KMS-11 (cell line): ENCODE data around the gene LYST.
"Not testable (repeated sequence)": the region's sequence is repeated elsewhere in the genome, so short reads cannot be mapped to it uniquely, and the experiment has no call there.

ENCODE experiments used
- H2AFZ ChIP-seq: fragments of 200-600 bp; sonication (generic); 2 replicates; pipeline ENCODE4 v1.6.1; 2016; ENCODE audit warnings: antibody characterized with exemption, mixed run types, low read depth
- H3K27ac ChIP-seq: fragments of 200-600 bp; sonication (generic); 2 replicates; pipeline ENCODE4 v1.6.1; 2016; ENCODE audit warnings: mild to moderate bottlenecking, mixed run types
- H3K27me3 ChIP-seq: fragments of 200-600 bp; sonication (generic); 2 replicates; pipeline ENCODE4 v1.6.1; 2017; ENCODE audit warnings: mild to moderate bottlenecking, low read depth, mixed run types, moderate library complexity; ENCODE audit not compliant: insufficient read depth
- H3K36me3 ChIP-seq: fragments of 200-600 bp; sonication (generic); 2 replicates; pipeline ENCODE4 v1.6.1; 2017; ENCODE audit warnings: mild to moderate bottlenecking, mixed run types; ENCODE audit not compliant: insufficient read depth
- H3K4me1 ChIP-seq: fragments of 200-600 bp; sonication (generic); 2 replicates; pipeline ENCODE4 v1.6.1; 2016; ENCODE audit warnings: mild to moderate bottlenecking, low read depth, mixed run types; ENCODE audit not compliant: poor library complexity, severe bottlenecking
- H3K4me2 ChIP-seq: fragments of 200-600 bp; sonication (generic); 2 replicates; pipeline ENCODE4 v1.7.0; 2016; ENCODE audit warnings: mild to moderate bottlenecking, mixed run types
- H3K4me3 ChIP-seq: fragments of 200-600 bp; sonication (generic); IDR thresholded peaks from 2 replicates; pipeline ENCODE4 v1.6.1; 2017; ENCODE audit warnings: low read depth, low read length, mixed read lengths; ENCODE audit not compliant: insufficient read depth
- H3K79me2 ChIP-seq: fragments of 200-600 bp; sonication (generic); 2 replicates; pipeline ENCODE4 v1.6.1; 2016; ENCODE audit warnings: low read depth, mixed run types; ENCODE audit not compliant: insufficient read depth
- H3K9ac ChIP-seq: fragments of 200-600 bp; sonication (generic); 2 replicates; pipeline ENCODE4 v1.6.1; 2016; ENCODE audit warnings: mild to moderate bottlenecking, mixed run types
- H4K20me1 ChIP-seq: fragments of 200-600 bp; sonication (generic); 2 replicates; pipeline ENCODE4 v1.6.1; 2016; ENCODE audit warnings: mild to moderate bottlenecking, mixed run types; ENCODE audit not compliant: insufficient read depth
- CTCF ChIP-seq: fragments of 200-600 bp; sonication (generic); conservative IDR thresholded peaks from 2 replicates; pipeline ENCODE4 v1.6.1; 2017; ENCODE audit warnings: low read depth, mild to moderate bottlenecking, antibody characterized with exemption, low read length, moderate library complexity, mixed read lengths

LYST gene

GRCh38 chr1:235758931-235759330, 107.8 kb downstream of the LYST start:
- Histone ChIP-seq H3K4me2 (no peak overlapping the region), H3K4me1 (peaks cover 6% of the 10 kb centered on the region), H3K36me3 (no peaks in the 10 kb centered on the region), H3K27me3 (no peaks in the 10 kb centered on the region), H2AFZ (no peak overlapping the region), H3K4me3 (no peak overlapping the region), H4K20me1 (no peaks in the 10 kb centered on the region), H3K27ac (no peak overlapping the region), H3K9ac (no peak overlapping the region), H3K79me2 (no peaks in the 10 kb centered on the region)
- TF ChIP-seq CTCF: no peak

- Histone ChIP-seq H3K27ac (no peak overlapping the region), H4K20me1 (no peaks in the 10 kb centered on the region), H3K27me3 (no peaks in the 10 kb centered on the region), H3K79me2 (no peaks in the 10 kb centered on the region), H3K36me3 (no peaks in the 10 kb centered on the region), H3K4me1 (peaks cover 7% of the 10 kb centered on the region), H3K4me3 (no peak overlapping the region), H3K9ac (no peak overlapping the region), H3K4me2 (no peak overlapping the region), H2AFZ (no peak overlapping the region)
- TF ChIP-seq CTCF: no peak
Observed at GRCh38 chr1:235757587-235758096, 109.1 kb downstream of the LYST start.

- H3K27me3 ChIP-seq, H4K20me1 ChIP-seq, H3K4me1 ChIP-seq, H2AFZ ChIP-seq, H3K9ac ChIP-seq, H3K4me3 ChIP-seq, H3K4me2 ChIP-seq, H3K79me2 ChIP-seq, H3K36me3 ChIP-seq, H3K27ac ChIP-seq: not testable (repeated sequence)
Observed at GRCh38 chr1:235754186-235754585, 112.5 kb downstream of the LYST start.

- H3K4me3 ChIP-seq: no peak overlapping the region
- H3K79me2 ChIP-seq: no peaks in the 10 kb centered on the region
- no peaks in the 10 kb centered on the region for H3K27me3 ChIP-seq
- H3K27ac ChIP-seq: no peak overlapping the region
- no peak for TF ChIP-seq CTCF
- peaks cover 7% of the 10 kb centered on the region for H3K4me1 ChIP-seq
- H2AFZ ChIP-seq: no peak overlapping the region
- no peaks in the 10 kb centered on the region for H3K36me3 ChIP-seq
- H3K9ac ChIP-seq: no peak overlapping the region
- H3K4me2 ChIP-seq: no peak overlapping the region
- no peaks in the 10 kb centered on the region for H4K20me1 ChIP-seq
Observed at GRCh38 chr1:235749755-235750300, 116.9 kb downstream of the LYST start.

- no peak overlapping the region for H2AFZ ChIP-seq
- TF ChIP-seq CTCF: no peak
- no peaks in the 10 kb centered on the region for H3K4me1 ChIP-seq
- H3K79me2 ChIP-seq: no peaks in the 10 kb centered on the region
- H3K9ac ChIP-seq: no peak overlapping the region
- H3K27me3 ChIP-seq: no peaks in the 10 kb centered on the region
- H4K20me1 ChIP-seq: no peaks in the 10 kb centered on the region
- H3K4me2 ChIP-seq: no peak overlapping the region
- H3K27ac ChIP-seq: no peak overlapping the region
- H3K4me3 ChIP-seq: no peak overlapping the region
- no peaks in the 10 kb centered on the region for H3K36me3 ChIP-seq
Observed at GRCh38 chr1:235748747-235749146, 118.0 kb downstream of the LYST start.
